ENCODE results near the gene COL11A2.
A peak's percentile ranks its signal among the peaks of the same experiment; 100 is the strongest.
"Not testable (repeated sequence)": the region's sequence is repeated elsewhere in the genome, so short reads cannot be mapped to it uniquely, and the experiment has no call there.

The COL11A2 gene

DNA sequence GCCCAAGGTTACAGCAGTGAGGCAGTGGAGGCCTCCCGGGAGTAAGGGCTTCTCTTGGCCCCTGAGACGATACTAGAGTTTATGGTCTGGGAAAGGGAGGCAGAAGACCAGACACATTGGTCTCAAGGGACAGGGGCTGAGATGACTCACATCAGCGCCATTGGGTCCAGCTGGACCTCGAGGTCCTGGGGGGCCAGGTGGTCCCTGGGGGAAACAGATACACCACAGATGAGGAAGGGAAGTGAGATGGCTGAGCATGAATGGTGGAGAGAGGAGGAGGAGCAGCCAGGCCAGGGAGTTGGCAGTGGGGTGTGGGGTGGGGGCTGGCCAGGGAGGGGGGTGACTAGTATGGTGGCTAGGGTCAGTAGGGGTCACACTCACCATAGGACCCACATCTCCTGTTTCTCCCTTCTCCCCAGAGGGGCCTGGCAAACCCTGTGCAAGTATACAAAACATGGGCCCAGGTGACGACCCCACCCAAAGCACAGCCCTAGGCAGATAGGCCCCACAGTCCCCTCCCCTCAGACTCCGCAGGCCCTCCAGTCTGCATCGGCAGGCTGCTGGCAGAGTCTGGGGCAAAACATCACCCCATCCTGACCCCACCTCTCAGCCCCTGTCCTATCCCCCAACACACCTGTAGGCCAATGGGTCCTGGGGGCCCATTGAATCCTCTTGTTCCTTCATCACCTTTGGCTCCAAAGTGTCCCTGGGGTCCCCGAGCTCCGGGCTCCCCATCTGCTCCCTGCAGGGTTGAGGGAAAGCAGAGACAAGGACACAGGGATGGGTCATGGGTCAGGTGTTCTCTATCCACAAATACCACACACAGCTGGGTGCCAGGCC, 21.9 kb downstream of the COL11A2 start:
- DNase-seq: no peak

DNA sequence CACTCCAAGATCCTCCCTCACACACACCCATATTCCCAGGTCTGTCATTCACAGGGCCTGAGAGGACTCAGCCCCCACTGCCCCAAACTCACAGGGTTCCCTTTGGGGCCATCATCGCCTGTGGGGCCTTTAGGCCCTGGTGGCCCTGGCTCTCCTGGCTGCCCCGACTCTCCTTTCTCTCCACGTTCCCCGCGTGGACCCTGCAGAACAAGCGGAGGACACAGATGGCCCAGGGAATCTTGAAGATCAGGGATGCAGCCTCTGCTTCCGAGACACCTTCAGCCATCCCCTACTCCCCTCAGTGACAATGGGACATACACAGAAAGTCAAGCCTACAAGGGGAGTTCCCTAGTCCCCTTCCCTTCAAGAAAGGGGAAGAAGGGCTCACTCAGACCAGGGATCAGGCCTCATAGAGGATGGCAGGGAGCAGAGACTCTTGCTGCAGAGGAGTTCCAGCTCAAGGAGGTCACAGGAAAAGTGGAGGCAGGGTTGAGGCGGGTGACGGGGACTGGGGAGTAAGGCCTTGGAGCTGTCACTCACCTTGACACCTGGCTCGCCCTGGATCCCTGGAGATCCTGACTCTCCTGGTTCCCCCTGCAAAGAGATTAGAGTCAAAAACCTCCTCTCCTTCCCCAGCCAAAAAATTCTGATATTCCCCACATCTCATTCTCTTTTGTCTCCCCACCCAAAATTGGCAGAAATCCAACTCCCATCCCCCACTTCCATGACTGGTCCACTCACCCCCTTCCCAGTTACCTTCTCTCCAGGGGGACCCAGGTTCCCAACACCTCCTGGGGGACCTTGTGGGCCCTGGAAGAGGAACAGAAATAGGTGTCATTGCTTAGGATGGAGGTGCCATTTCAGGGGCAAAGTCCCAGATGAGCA, 22.7 kb downstream of the COL11A2 start:
- no peak for DNase-seq

DNA sequence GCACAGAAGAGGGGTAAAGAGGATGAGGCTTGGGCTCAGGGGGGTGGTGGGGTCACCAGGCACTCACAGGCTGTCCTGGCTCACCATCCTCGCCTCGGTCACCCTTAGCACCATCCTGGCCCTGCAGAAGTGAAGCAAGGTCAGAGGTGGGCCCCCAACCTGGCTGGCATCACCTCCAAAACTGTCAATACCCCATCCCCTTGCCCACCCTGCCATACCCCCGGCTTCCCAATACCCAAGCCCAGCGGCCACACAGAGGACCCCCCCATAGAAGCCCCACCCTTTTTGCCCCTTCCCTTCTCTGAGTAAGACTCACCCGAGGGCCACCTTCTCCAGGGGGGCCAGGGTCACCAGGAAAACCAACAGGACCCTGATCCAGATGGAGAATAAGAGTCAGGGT, 23.6 kb downstream of the COL11A2 start:
- no peak for DNase-seq

DNA sequence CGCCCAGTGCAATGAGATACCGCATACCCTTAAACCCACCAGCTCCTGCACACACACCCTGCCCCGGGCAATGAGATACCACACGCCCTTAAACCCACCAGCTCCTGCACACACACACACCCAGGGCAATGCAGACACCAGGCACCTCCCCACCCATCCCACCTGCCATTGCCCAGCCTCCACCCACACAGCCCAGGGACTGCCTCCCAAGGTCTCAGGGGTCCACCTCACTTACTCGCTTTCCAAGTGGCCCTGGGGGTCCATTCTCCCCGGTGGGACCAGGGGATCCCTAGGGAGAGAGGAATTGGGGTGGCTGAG, 24.0 kb downstream of the COL11A2 start:
- no peak for DNase-seq

DNA sequence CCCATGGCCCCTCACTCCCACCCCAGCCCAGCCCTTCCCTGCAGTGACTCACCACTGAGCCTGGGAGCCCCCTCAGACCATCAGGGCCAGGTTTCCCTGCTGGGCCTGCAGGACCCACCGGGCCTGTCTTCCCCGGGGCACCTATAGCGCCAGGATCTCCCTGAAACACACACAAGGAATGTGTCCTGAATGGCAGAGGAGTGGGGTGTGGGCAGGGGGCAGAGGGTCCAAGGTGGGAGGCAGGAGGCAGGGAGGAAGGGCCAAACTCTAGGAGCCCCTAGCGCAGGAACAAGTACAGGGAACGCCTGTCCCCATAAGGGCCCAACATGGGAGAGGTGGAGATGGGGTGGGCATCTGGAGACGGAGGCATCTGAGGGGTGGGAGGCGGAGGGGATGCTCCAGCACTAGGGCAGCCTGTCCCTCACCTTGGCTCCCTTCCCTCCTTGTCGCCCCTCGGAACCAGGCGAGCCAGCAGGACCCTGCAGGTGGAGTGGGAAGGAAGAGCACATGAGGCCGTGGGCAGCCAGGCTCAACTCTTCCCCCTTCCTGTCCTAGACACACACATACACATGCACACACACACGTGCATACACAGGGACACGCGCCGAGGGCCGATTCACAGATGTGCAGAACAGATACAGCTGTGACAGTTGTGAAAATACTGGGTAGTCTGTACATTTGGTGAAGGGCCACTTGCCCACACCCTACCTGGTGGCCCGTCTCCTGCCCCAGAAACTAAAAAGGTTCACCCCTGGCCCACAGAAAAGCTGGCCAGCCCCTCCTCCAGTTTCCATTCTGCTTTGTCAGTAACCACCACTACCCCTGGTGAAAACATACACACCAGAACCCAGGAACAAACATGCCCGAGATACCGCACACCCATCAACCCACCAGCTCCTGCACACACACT, 24.6 kb downstream of the COL11A2 start:
- no peak for DNase-seq

DNA sequence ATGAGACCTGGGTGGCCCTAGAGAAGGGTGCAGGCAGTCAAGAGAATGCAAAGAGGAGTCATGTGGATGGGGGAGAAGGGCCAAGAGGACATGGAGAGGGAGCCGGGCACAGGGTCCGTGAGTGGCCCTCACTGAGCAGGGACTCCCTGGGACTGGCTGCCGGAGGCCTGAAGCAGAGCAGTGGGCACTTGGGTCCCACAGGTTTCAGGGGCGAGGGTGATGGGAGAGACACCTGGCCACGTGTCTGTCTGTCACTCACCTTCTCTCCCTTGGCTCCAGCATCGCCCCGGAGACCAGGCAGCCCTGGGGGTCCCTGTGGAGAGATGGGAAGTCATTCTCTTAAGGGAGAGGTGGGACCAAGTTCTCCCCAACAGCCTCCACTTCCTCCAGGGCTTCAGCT, 25.5 kb downstream of the COL11A2 start:
- DNase-seq: no peak

DNA sequence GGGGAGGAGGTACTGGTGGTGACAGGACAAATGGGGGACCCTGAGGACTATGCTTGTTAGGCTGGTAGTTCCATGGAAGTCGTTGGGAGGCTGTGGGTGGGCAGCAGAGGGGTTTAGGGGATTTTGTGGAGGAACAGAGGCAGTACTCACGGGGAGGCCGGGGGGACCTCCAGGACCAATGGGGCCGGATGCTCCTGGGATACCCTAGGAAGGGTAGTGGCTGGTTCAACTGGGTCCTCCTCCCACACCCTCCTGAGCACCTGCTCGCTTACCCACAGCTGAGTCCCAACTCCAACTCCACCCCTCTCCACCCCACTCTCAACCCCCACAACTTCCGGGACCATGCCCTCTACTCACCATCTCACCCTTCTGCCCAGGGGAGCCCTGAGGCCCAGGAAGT, 25.9 kb downstream of the COL11A2 start:
- DNase-seq: no peak

DNA sequence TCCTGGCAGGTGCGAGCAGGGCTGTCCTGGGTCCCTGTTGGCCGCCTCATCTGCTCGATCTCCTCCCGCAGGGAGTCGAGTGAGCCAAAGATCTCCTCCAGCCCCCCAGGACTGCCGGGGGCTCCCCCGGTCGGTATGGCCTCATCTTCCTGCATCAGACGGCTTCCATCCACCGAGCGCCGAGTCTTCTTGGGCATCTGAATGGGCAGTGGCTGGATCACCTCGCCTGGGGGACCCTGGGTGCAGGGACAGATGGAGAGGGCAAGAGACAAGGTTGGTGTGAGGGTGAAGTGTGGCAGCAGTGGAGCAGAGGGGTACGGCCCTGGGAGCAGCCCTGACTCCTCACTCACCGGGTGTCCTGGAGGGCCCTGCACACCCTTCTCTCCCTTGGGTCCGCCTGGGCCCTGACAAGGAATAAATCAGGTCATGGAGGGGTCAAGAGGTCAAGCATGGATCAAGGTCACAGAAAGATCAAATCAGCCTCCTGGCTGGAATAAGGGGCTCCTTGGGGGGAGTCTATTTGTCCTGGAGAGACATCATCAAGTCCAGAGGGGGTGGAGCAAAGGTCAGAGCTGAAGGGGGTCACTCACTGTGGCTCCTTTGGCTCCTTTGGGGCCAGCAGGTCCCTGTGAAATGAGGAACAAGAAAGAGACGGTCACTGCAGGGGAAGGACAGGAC, 26.5 kb downstream of the COL11A2 start:
- DNase-seq: no peak

DNA sequence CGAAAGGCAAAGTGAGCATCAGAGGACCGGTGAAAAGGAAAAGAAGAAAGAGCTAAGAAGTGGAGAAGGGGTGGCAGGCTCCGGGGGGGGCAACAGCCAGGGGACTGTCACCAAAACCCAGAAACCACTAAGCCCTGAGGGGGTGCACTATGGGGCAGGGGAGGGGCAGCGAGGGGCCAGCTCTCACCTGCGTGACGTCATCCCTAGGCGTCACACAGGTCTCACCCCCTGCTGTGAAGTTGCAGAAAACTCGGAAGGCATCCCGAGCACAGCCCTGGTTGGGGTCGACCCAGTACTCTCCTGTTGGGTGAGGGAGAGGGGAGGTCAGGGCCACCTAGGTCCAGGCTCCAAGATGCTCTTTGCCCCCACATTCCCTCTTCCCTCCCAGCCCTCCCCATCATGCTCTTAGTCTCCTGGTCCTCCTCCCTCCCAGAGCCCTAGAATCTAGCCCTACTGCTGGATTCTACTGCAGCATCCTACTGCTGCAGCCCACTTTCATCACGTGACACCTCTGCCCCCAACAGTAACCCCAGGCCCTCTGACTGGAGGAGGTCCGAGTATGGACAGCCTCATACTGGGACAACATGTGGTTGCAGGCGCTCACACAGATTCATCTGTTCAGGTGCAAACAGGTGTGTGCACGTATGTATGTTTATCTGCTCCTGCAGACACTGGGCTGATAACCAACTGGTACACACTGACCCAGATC, 27.4 kb downstream of the COL11A2 start:
- DNase-seq: no peak

DNA sequence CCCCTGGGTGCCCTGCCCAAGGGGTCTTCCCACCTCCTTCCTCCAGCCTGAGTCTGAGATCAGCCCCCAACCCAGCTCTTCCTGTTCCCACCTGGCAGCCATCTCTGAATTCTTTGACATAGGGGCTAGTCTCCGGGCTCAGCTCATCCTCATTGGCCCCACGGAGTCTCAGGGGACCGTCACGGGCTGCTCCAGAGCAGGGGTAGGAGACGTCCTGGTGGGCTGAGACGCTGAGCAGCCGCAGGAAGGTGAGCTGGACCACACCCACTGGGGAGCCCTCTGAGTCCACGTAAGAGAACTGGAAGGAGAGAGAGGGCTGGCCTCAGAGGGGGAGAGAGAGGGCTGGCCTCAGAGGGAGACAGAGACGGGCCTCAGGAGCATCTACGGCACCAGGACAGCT, 28.1 kb downstream of the COL11A2 start:
- no peak for DNase-seq

DNA sequence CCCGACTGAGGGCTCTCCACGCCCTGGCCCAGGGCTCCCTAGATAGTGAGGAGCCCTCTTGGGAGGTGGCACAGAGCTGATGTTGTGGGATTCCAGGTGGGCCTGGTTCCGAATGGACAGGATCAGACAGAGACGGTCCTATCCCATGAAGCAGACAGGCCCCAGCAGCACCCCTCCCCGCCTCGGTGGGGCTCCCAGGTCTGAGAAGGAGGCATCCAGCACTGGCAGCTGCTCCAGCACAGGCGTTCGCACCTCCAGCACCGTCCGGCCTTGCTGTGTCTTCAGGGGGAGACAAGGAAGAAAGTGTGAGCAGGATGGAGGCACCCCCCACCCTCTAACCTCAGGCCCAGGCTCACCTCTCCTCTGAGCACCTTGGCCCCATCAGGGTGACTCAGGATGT, 28.7 kb downstream of the COL11A2 start:
- DNase-seq: no peak

DNA sequence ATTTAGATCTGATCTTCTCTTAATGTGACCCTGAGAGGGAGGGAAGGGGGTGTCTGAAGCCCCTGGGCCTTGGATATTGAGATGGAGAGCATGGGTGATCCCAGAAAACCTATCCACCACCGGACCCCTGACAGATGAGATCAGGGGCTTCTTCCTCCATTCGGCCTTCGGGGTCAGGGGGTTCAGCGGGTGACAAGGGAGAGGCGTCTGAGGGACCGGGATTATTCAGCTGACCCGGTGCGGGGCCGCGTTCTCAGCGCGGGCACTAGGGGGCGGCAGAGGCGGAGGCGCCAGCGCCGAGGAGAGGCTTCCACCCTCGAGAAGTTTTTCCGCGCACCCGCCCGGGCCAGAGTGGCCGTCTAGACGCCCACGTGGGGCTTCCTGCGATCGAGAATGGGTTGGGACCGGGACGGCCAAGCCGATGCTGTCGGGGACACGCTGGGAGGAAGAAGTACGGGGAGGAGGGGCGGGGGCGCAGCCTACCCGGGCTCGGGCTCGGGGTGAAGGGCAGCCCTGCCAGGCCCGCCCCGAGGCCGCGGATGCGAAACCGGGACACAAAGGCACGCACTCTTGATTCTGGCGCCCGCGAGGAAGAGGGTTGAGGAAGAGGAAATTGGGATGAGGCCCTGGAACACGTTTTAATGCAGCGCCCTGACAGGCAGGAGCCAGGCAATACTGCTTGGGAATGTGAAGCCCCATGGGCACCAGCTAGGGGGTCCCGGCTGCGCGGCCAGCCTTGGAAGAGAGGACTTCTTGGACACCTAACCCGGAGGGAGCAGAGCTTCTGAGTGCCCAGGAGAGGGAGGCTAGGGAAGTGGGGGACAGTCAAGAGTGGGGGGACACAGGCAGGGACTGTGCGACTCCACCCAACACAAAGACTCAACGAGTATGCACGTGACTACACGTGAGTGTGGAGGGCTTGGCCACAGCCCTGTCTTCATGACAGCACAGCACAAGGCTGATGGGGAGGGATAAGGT, 30.6 kb downstream of the COL11A2 start:
- DNase-seq: peak; percentile 83 to 84

DNA sequence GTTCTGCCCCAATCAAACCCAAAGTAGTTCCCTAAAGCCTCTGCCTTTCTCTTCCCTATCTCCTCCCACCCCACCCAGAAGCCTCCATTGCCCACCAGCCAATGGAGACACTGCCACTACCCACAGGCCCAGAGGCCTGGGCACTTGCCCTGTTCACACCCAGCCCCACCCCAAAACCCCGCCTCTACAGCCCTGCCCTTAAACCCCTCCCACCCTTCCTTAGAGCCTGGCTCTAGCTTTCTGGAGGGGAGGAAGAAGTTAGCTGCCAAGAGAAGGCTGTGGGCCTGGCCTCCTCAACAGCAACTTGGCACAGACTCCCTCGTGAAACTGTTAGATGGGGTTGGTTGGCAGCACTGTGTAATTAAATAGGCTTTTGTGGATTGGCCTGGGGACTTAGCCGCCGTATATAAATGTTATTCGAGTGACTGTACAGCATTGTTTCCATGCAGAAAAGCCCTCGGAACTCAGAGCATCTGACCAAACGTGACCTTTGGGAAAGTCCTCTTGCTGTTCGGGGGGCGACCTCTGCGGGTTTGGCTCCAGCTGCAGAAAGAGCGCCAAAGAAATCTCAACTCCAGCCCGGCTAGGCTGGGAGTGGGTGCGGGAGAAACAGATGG, 31.4 kb downstream of the COL11A2 start:
- DNase-seq: no peak

DNA sequence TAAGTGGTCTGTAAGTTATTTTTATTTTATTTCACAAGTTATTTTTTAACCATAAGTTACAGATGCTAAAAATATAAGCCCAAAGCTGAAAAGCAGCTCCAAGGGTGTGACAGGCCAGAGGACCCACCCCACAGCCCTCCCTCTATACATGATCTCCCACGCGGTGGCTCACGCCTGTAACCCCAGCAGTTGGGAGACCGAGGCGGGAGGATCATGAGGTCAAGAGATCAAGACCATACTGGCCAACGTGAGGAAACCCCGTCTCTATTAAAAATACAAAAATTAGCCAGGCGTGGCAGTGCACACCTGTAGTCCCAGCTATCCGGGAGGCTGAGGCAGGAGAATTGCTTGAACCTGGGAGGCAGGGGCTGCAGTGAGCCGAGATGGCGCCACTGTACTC, 32.2 kb downstream of the COL11A2 start:
- no peak for DNase-seq

DNA sequence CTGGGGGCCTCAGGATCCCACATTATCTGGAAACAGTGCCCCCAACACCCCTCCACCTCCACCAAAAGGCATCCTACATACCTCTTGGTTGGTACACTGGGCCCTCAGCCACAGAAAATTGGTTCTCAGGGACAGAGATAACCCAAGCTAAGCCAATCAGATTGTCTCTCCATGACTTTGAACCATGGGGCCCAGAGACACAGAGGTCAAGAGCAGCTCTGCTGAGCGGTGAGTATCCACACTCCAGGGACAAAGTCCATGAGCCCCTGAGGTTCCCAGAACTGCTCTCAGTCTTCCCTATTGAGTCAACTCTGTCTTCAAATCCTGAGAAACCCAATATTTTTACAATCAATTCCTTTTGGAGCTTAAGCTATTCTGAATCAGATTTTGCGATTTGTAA, 35.3 kb downstream of the COL11A2 start:
- DNase-seq: no peak

DNA sequence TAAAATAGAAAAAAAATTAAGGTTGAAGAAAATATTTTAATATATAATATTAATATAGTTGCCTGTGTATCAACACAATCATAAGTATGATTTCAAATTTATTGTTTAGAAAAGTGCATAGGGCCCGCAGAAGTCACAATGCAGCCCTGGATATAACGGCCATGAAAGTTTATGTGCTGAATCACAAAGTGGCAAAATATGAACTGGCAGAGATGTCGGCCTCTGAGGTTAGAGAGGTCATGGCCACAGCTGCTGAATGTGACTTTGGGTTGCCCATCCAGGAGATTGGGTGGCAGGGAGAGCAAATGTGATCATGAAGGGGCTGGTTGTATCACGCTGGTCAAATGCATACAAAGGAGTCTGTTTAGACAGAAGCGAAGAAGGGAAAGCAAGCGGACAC, 35.7 kb downstream of the COL11A2 start:
- DNase-seq: no peak

DNA sequence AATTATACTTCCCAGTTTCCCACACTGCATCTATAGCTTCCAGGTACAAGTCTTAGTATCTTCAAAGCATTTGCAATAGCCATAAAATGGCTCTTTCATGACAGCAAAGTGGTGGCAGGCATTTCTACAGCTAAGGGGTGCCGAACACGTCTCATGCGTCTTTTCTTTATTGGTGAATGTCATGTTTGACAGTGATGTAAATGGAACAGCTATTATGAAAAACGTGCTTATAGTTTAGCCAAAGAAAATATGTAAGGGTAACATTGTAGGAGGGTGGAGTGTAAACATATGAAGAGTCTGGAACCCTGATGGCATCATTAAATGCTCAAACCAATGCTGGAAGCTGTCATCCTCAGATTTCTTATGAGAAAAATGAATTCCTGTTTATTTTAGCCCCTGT, 37.9 kb downstream of the COL11A2 start:
- no peak for DNase-seq

DNA sequence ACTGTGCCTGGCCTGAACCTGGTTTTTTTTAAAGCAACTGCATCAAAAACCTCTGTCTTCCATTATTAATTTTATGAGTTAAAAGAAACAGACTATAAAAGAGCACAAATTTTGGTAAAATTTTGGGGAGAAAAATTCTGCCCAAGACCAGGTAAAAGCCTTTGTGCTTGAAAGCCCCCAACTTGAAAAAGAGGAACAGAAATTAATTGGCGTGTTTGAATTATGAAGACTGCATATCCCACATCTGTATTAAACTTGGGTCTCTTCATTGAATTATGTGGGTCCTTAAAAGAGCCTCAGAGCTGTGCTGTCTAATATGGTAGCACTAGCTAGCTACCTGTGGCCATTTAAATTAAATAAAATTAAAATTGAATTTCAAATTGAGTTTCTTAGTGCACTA, 41.2 kb downstream of the COL11A2 start:
- DNase-seq: no peak

DNA sequence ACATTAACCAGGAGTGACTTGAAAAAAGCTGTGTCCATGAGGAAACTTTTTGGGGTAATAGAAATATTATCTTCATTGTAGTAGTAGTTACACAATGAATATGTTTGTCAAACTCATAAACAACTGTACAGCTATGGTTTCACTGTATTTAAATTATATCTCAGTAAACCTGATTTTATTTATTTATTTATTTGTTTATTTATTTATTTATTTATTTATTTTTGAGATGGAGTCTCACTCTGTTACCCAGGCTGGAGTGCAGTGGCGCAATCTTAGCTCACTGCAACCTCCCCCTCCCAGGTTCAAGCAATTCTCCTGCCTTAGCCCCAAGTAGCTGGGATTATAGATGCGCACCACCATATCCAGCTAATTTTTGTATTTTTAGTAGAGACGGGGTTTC, 41.7 kb downstream of the COL11A2 start:
- not testable (repeated sequence) for DNase-seq
